Neuronal stem cell (in vitro differentiated cells): ENCODE data around the gene LPP.
A peak's percentile ranks its signal among the peaks of the same experiment; 100 is the strongest.

Experiments used
- DNase-seq: peaks from one replicate; pipeline ENCODE4 v3.0.0-alpha.2; 2013; ENCODE audit warnings: low spot score
- H2AFZ ChIP-seq: one replicate; pipeline ENCODE4 v1.6.1; 2013; ENCODE audit warnings: mild to moderate bottlenecking, low read length, inconsistent platforms
- H2AK5ac ChIP-seq: 2 replicates; pipeline ENCODE4 v1.6.1; 2013; ENCODE audit warnings: low read depth, mild to moderate bottlenecking, inconsistent platforms, low read length, moderate library complexity, mixed read lengths
- H2BK120ac ChIP-seq: 2 replicates; pipeline ENCODE4 v1.6.1; 2013; ENCODE audit warnings: low read depth, mild to moderate bottlenecking, inconsistent platforms, low read length, moderate library complexity, mixed read lengths
- H2BK12ac ChIP-seq: one replicate; pipeline ENCODE4 v1.6.1; 2013; ENCODE audit warnings: low read length, inconsistent platforms
- H2BK15ac ChIP-seq: 2 replicates; pipeline ENCODE4 v1.6.1; 2013; ENCODE audit warnings: mild to moderate bottlenecking, low read length, inconsistent platforms, mixed read lengths
- H2BK5ac ChIP-seq: one replicate; pipeline ENCODE4 v1.6.1; 2013; ENCODE audit warnings: inconsistent platforms, mild to moderate bottlenecking, low read length, moderate library complexity
- H3K14ac ChIP-seq: one replicate; pipeline ENCODE4 v1.6.1; 2013; ENCODE audit warnings: low read length, inconsistent platforms
- H3K18ac ChIP-seq: 2 replicates; pipeline ENCODE4 v1.6.1; 2013; ENCODE audit warnings: low read length, inconsistent platforms
- H3K23ac ChIP-seq: 2 replicates; pipeline ENCODE4 v1.6.1; 2013; ENCODE audit warnings: low read depth, mild to moderate bottlenecking, mixed read lengths, low read length, inconsistent platforms; ENCODE audit not compliant: poor library complexity
- H3K27ac ChIP-seq: replicated peaks from 3 replicates; pipeline ENCODE4 v1.5.1; 2013; ENCODE audit warnings: low read length, inconsistent platforms
- H3K27me3 ChIP-seq, 3 experiments: 2 replicates each; pipeline ENCODE4 v1.6.1; 2013; ENCODE audit warnings: low read length in 3 of 3, mild to moderate bottlenecking in 2 of 3, inconsistent platforms in 1 of 3, low read depth in 1 of 3, mixed read lengths in 1 of 3, moderate library complexity in 1 of 3; ENCODE audit not compliant: control insufficient read depth in 3 of 3, insufficient read depth in 3 of 3
- H3K36me3 ChIP-seq, 2 donors: replicated peaks in 1 of 2; 2 replicates each; pipeline ENCODE4 v1.6.1; 2013; ENCODE audit warnings: low read length in 2 of 2; ENCODE audit not compliant: control insufficient read depth in 2 of 2, insufficient read depth in 2 of 2
- H3K4ac ChIP-seq: 2 replicates; pipeline ENCODE4 v1.6.1; 2013; ENCODE audit warnings: inconsistent platforms, mild to moderate bottlenecking, low read length, moderate library complexity
- H3K4me1 ChIP-seq, 2 donors: 1 replicate in 1 of 2; 2 replicates in 1 of 2; pipeline ENCODE4 v1.6.1; 2013; ENCODE audit warnings: low read length in 2 of 2, low read depth in 1 of 2; ENCODE audit not compliant: control insufficient read depth in 2 of 2, insufficient read depth in 1 of 2
- H3K4me2 ChIP-seq: one replicate; pipeline ENCODE4 v1.6.1; 2013; ENCODE audit warnings: mild to moderate bottlenecking, low read length, inconsistent platforms; ENCODE audit not compliant: insufficient read depth, poor library complexity, severe bottlenecking
- H3K4me3 ChIP-seq, 2 donors: 2 replicates each; pipeline ENCODE4 v1.5.1; 2013; ENCODE audit warnings: low read length in 2 of 2, mild to moderate bottlenecking in 2 of 2, inconsistent platforms in 1 of 2, moderate library complexity in 1 of 2
- H3K79me1 ChIP-seq: one replicate; pipeline ENCODE4 v1.6.1; 2013; ENCODE audit warnings: low read depth, mild to moderate bottlenecking, inconsistent platforms, low read length, moderate library complexity
- H3K9ac ChIP-seq: one replicate; pipeline ENCODE4 v1.6.1; 2013; ENCODE audit warnings: mild to moderate bottlenecking, low read depth, low read length, inconsistent platforms; ENCODE audit not compliant: poor library complexity
- H3K9me3 ChIP-seq, 2 donors: replicated peaks in 1 of 2; 2 replicates each; pipeline versions ENCODE3 to v1.6.1; 2013; ENCODE audit warnings: low read length in 2 of 2, mild to moderate bottlenecking in 2 of 2, inconsistent platforms in 1 of 2, low read depth in 1 of 2, mixed read lengths in 1 of 2, moderate library complexity in 1 of 2; ENCODE audit not compliant: control insufficient read depth in 2 of 2, insufficient read depth in 1 of 2
- H4K8ac ChIP-seq: one replicate; pipeline ENCODE4 v1.6.1; 2013; ENCODE audit warnings: low read depth, mild to moderate bottlenecking, inconsistent platforms, low read length, moderate library complexity
- H4K91ac ChIP-seq: one replicate; pipeline ENCODE4 v1.6.1; 2013; ENCODE audit warnings: low read length, low read depth, mild to moderate bottlenecking, inconsistent platforms; ENCODE audit not compliant: poor library complexity
- WGBS, 2 donors: extraction: QIAGEN DNeasy Blood & Tissue Kit; methylation state at CpG; one replicate each; pipeline ENCODE4 v1.1.7; 2013; ENCODE audit warnings: missing lambda C conversion rate in 2 of 2, mixed read lengths in 1 of 2; ENCODE audit not compliant: insufficient read length in 2 of 2, insufficient replicate concordance in 1 of 2; ENCODE audit errors: extremely low coverage in 2 of 2; 5-methylcytosine and 5-hydroxymethylcytosine counted together

The LPP gene

DNA sequence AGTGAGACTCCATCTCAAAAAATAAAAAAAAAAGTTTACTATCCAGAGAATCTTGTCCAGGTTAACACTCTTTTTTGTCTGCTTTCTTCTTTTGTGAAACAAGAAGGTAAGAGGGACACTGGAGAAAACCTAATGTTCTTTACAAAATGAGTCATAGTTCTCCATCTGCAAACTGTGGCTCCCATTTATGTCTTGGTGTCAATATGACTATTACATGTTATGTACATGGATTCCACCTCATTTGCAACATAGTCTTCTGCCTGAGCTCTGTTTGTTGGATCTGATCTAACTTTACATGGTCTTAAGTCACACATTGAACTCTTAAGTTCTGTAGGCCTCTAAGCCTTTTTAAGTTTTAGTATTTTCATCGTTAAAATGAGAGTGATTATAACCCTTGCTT is 596.7 kb downstream of the LPP start:
- H3K4me2 ChIP-seq, result no peak overlapping the region
- no peak overlapping the region for H2BK15ac ChIP-seq
- no peaks in the 10 kb centered on the region for H3K4me1 ChIP-seq
- no peak overlapping the region for H3K27ac ChIP-seq
- no peaks in the 10 kb centered on the region for H3K36me3 ChIP-seq
- no peak overlapping the region for H2BK12ac ChIP-seq
- no peak overlapping the region for H3K4ac ChIP-seq
- H4K91ac ChIP-seq, result no peak overlapping the region
- H3K23ac ChIP-seq, result no peak overlapping the region
- no peak overlapping the region for H2AFZ ChIP-seq
- no peak overlapping the region for H2AK5ac ChIP-seq
- H2BK120ac ChIP-seq, result no peak overlapping the region
- H4K8ac ChIP-seq, result no peak overlapping the region
- H2BK5ac ChIP-seq, result no peak overlapping the region
- DNase-seq, result no peak
- H3K79me1 ChIP-seq, result no peaks in the 10 kb centered on the region
- H3K18ac ChIP-seq, result no peak overlapping the region
- H3K9me3 ChIP-seq, result no peaks in the 10 kb centered on the region
- H3K9ac ChIP-seq, result no peak overlapping the region
- no peak overlapping the region for H3K14ac ChIP-seq
- H3K4me3 ChIP-seq, result no peak overlapping the region
- WGBS, 2 donors, result no CpG with 5 or more reads among the region's 1 CpG
- H3K27me3 ChIP-seq, result no peaks in the 10 kb centered on the region

DNA sequence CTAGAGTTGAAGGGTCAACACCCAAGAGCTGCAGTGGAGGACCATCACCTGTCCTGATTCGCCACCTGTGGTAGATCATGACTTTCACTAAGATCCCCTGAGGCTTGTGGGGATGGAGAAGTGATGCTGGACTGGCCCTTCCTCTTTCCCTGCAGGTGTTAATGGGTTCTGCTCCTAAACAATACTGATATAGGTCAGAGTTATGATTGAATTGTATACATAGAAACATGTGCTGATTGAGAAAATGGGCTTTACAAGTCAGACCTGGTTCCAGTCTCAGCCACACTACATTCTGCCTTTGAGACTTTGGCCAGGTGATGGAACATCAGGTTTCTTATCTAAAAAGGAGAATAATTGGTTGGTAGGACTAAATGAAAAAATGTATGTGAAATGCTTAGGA is 598.9 kb downstream of the LPP start:
- H2BK120ac ChIP-seq, result no peak overlapping the region
- no peak overlapping the region for H3K27ac ChIP-seq
- H3K4me2 ChIP-seq, result no peak overlapping the region
- no peak overlapping the region for H2BK15ac ChIP-seq
- H4K91ac ChIP-seq, result no peak overlapping the region
- H2BK5ac ChIP-seq, result no peak overlapping the region
- H3K23ac ChIP-seq, result no peak overlapping the region
- no peak overlapping the region for H2BK12ac ChIP-seq
- H4K8ac ChIP-seq, result no peak overlapping the region
- no peaks in the 10 kb centered on the region for H3K36me3 ChIP-seq
- peak overlapping the region in 1 of 2 donors; percentile 58 for H3K4me3 ChIP-seq
- H3K9me3 ChIP-seq, result no peaks in the 10 kb centered on the region
- no peaks in the 10 kb centered on the region for H3K27me3 ChIP-seq
- H2AK5ac ChIP-seq, result no peak overlapping the region
- H2AFZ ChIP-seq, result no peak overlapping the region
- no peak overlapping the region for H3K9ac ChIP-seq
- H3K4ac ChIP-seq, result no peak overlapping the region
- no peak overlapping the region for H3K14ac ChIP-seq
- H3K79me1 ChIP-seq, result no peaks in the 10 kb centered on the region
- WGBS, 2 donors, result no CpG with 5 or more reads among the region's 1 CpG
- no peak for DNase-seq
- H3K4me1 ChIP-seq, result no peaks in the 10 kb centered on the region
- H3K18ac ChIP-seq, result no peak overlapping the region

DNA sequence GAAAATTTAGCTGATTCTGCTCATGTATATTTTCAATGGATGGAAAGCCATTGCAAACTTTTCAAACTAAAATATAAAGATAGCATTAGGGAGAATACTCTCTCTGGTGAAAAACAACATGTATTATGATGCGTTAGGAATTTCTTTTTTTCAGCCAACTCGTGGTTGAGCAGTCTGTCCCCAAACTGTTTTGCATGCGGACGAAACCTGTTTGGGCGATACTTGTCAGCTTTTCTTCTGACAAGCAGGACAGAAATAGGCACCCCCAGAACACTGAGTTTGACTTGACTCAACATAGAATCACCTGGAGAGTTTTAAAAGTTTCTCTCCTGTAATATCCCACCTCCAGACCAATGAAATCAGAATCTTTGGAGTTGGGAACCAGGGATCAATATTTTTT is 600.3 kb downstream of the LPP start:
- no peak overlapping the region for H2BK15ac ChIP-seq
- DNase-seq, result no peak
- no peak overlapping the region for H3K4ac ChIP-seq
- no peak overlapping the region for H3K27ac ChIP-seq
- no peak overlapping the region for H2BK12ac ChIP-seq
- H3K9me3 ChIP-seq, result no peaks in the 10 kb centered on the region
- no peak overlapping the region for H4K8ac ChIP-seq
- no peak overlapping the region for H3K18ac ChIP-seq
- WGBS, 2 donors, result no CpG with 5 or more reads among the region's 5 CpGs
- no peak overlapping the region for H3K9ac ChIP-seq
- H2AK5ac ChIP-seq, result no peak overlapping the region
- H3K14ac ChIP-seq, result no peak overlapping the region
- H2BK5ac ChIP-seq, result no peak overlapping the region
- no peak overlapping the region for H3K23ac ChIP-seq
- H3K36me3 ChIP-seq, result no peaks in the 10 kb centered on the region
- H3K79me1 ChIP-seq, result no peaks in the 10 kb centered on the region
- no peak overlapping the region for H2BK120ac ChIP-seq
- H3K27me3 ChIP-seq, result no peaks in the 10 kb centered on the region
- no peak overlapping the region for H3K4me2 ChIP-seq
- H3K4me3 ChIP-seq, result no peak overlapping the region
- H4K91ac ChIP-seq, result no peak overlapping the region
- no peak overlapping the region for H2AFZ ChIP-seq
- no peaks in the 10 kb centered on the region for H3K4me1 ChIP-seq

DNA sequence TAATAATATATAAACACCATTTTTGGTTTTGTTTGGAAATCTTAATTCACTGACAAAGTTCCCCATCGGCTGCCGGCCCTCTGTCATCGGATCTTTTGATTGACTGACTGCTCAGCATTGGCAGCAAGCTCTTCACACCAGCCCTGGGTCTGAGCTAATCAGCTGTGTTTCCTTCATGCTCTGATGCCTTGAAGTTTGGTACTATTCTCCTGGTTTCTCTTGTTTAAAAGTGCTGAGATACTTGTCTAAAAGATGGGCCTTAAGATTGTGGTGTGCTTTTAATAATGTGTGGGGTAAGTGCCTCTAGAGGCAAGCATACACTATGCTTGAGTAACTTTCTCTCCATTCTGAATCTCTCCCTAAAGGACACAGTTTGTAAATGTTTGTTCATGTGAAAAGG is 602.3 kb downstream of the LPP start:
- Histone ChIP-seq H3K4me2 (no peak overlapping the region), H3K9ac (no peak overlapping the region), H4K8ac (no peak overlapping the region), H3K4ac (no peak overlapping the region), H3K14ac (no peak overlapping the region), H2BK12ac (no peak overlapping the region), H3K79me1 (no peaks in the 10 kb centered on the region), H3K9me3 (no peaks in the 10 kb centered on the region), H2AFZ (no peak overlapping the region), H2AK5ac (no peak overlapping the region), H2BK5ac (no peak overlapping the region), H3K36me3 (no peaks in the 10 kb centered on the region), H3K27ac (no peak overlapping the region), H2BK15ac (no peak overlapping the region), H3K27me3 (no peaks in the 10 kb centered on the region), H3K18ac (no peak overlapping the region), H3K23ac (no peak overlapping the region), H4K91ac (no peak overlapping the region), H2BK120ac (no peak overlapping the region), H3K4me3 (no peak overlapping the region), H3K4me1 (no peaks in the 10 kb centered on the region)
- DNase-seq, result no peak
- WGBS, 2 donors, result no CpG with 5 or more reads among the region's 3 CpGs
